Measurements from ENCODE around the gene CDC42.

The CDC42 gene

DNA sequence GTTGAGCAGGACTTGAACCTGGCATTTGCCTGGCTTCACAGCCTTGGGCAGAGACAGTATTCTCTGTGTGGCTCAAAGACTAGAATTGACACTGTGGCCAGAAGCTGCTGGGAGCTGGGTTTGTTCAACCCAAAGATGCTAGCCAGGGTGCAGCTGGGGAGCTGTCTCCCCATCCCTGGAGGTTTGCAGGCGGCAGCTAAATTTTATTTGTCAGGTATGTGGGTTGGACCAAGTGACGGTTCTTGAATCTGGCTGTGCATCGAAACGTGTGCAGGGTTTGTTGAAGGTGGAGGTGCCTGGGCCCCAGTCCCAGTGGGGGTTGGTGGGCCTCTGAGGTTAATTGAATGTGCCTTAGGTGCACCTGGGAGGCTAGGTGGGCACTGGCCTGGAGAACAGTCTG, 78.6 kb downstream of the CDC42 start:
- no peak for DNase-seq (ENCODE audit: low spot score)

- DNase-seq (ENCODE audit: low spot score) = peak; percentile 33
Observed at GRCh38 chr1:22131875-22132486, 79.5 kb downstream of the CDC42 start.

DNA sequence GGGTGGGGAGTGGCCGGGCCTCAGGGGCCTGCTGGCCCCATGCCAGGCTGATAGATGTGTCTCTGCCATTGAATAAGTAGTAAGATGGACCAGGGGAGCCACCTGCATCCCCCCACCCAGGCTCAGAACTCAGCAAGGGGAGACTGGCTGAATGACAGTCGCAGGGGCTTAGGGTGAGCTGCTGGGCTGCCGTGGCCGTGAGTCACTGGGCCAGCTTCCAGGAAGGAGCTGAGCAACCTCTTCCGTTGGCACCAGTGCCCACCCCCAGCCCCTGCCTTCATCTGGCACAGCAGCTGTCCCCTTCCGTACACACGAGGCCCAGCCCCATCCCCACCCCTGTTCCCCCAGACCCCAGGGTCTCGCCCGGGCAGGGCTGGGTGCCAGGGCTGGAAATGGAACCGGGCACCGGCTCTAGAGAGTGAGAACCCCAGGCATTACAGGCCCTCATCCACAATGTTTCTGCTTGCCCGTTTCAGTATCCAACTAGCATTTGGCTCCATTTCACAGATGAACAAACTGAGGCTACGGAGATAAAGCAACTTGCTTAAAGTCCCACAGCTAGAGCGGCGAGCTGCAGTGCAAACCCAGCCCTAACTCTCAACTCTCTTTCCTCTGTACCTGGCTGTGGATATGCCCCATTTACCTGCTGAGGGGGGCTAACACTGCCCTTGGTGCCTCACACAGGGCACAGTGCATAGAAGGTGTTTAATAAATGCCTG, 80.2 kb downstream of the CDC42 start:
- no peak for DNase-seq (ENCODE audit: low spot score)

DNA sequence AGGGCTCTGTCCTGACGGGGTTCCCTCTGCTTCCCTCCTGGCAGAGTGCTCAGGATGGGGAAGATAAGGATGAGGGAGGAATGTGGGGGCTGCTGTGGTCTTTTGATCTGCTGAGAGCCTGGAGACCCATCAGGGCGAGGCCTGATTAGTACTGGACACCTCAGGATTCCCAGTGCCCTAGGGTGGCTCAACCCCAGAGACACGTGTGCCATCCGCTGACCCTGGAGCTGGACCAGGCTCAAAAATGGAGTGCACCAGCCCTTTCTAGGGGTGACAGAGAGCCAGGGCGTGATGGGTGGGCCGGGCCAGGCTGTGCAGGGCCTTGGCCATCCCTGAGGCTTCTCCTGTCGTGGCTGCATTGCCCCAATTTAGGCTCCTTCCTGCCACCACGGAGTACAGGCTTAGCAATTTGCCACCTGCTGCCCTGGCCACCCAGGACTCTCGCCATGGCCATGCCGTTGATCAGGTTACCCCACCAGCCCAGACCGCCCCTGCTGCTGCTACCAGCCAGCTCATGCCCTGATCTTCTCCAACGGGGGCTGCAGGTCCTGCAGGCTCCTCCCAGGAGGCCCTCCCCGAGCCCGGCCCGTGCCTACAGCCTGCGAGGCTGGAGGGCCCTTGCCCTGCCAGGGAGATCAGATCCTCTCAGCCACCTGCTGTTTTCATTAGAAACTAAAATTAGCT, 80.9 kb downstream of the CDC42 start:
- DNase-seq (ENCODE audit: low spot score) = no peak

- no peak for DNase-seq (ENCODE audit: low spot score)
Observed at GRCh38 chr1:22133931-22134324, 81.4 kb downstream of the CDC42 start.

GRCh38 chr1:22137004-22137720, 84.7 kb downstream of the CDC42 start:
- DNase-seq (ENCODE audit: low spot score) = no peak

DNA sequence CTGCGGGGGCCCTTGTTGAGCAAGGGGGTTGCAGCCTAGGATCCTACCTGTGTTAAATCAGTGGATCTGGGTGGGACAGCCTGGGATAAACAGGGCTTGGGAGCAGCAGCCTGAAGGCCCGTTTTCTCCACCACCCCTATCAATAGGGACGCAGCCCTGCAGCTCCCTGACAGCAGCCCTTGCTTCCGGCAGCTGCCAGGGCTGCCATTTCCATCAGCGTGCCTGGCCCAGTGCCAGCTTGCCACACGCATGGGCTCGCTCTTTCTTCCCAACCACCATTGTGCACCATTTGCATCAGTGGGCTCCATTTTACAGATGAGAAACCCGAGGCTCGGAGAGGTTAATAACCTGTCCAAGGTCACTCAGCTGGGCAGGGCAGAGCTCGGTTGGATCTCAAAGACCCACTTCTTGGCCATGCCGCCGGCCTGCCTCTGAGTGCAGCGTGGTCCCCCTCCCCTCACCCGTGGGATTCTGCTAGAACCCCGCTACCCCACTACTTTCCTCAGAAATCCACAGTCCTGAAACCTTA, 86.6 kb downstream of the CDC42 start:
- DNase-seq (ENCODE audit: low spot score) = no peak

DNA sequence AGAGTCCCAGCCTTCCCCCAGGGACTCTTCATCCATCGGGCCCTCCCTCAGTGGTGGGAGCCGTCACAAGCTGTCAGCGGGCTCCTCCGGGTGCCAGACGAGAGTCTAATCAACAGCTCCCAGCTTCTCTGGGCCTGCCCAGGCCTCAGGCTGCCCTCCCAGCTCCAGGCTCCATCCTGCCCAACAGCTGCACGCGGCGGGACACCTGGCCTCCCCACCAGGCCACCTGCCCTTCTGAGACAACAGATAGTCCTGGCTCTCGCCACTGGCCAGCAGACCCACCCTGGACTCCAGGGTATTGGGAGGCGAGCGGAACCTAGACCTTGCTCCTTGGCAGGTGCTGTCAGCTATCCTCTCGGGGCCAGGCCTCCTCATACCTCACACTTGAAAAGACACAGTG, 87.3 kb downstream of the CDC42 start:
- DNase-seq (ENCODE audit: low spot score) = no peak

Measured in cerebellar cortex (tissue), 1 donor.